CD14-positive monocyte (primary cell): Measurements from ENCODE around the gene NUP210. TPM values are rescaled to one million over a fixed set of nuclear protein-coding genes. Genes with fewer than 3 reads are reported as not detected.

ENCODE experiments used
- DNase-seq, 3 donors: peaks; one replicate each; pipeline ENCODE4 v3.0.0-alpha.2; 2011 to 2022
- H2AFZ ChIP-seq: 2 replicates; pipeline ENCODE4 v1.6.0; 2012; ENCODE audit warnings: mild to moderate bottlenecking, low read depth, low read length, inconsistent platforms; ENCODE audit not compliant: insufficient read depth, poor library complexity, severe bottlenecking
- H3K27ac ChIP-seq, 2 donors: 1 replicate in 1 of 2; 2 replicates in 1 of 2; pipeline ENCODE4 v1.5.1; 2012 to 2013; ENCODE audit warnings: low read length in 2 of 2, control low read depth in 1 of 2, inconsistent platforms in 1 of 2, low read depth in 1 of 2, mild to moderate bottlenecking in 1 of 2
- H3K27me3 ChIP-seq, 2 donors: one replicate each; pipeline versions ENCODE4 v1.6.0 to v1.6.1; 2011 to 2013; ENCODE audit warnings: low read length in 2 of 2; ENCODE audit not compliant: control insufficient read depth in 2 of 2, insufficient read depth in 2 of 2
- H3K36me3 ChIP-seq, 2 donors: replicated peaks in 1 of 2; 1 replicate in 1 of 2; 2 replicates in 1 of 2; pipeline versions ENCODE4 v1.5.1 to v1.6.1; 2012 to 2013; ENCODE audit warnings: low read length in 2 of 2, control low read depth in 1 of 2, inconsistent platforms in 1 of 2, mild to moderate bottlenecking in 1 of 2; ENCODE audit not compliant: insufficient read depth in 2 of 2, control insufficient read depth in 1 of 2
- H3K4me1 ChIP-seq, 2 donors: 1 replicate in 1 of 2; 2 replicates in 1 of 2; pipeline versions ENCODE4 v1.5.1 to v1.6.1; 2012 to 2013; ENCODE audit warnings: low read length in 2 of 2, control low read depth in 1 of 2, inconsistent platforms in 1 of 2, mild to moderate bottlenecking in 1 of 2, moderate library complexity in 1 of 2; ENCODE audit not compliant: insufficient read depth in 2 of 2, control insufficient read depth in 1 of 2
- H3K4me2 ChIP-seq: replicated peaks from 2 replicates; pipeline ENCODE3; 2012; ENCODE audit warnings: low read length, moderate library complexity, mild to moderate bottlenecking; ENCODE audit not compliant: poor library complexity, severe bottlenecking; ENCODE audit errors: extremely low read depth
- H3K4me3 ChIP-seq, 3 experiments: fragments of 200-600 bp in 1 of 3; sonication (generic) in 1 of 3; replicated peaks in 1 of 3; 1 replicate in 2 of 3; 2 replicates in 1 of 3; pipeline ENCODE4 v1.5.1; 2011 to 2013; ENCODE audit warnings: low read length in 3 of 3, mild to moderate bottlenecking in 3 of 3, control low read depth in 2 of 3, low read depth in 2 of 3, inconsistent platforms in 1 of 3, moderate library complexity in 1 of 3
- H3K79me2 ChIP-seq: 2 replicates; pipeline ENCODE4 v1.6.0; 2012; ENCODE audit warnings: mild to moderate bottlenecking, control low read depth, inconsistent platforms, low read length, moderate library complexity; ENCODE audit not compliant: insufficient read depth
- H3K9ac ChIP-seq: 2 replicates; pipeline ENCODE4 v1.6.0; 2017; ENCODE audit warnings: low read length, mild to moderate bottlenecking; ENCODE audit not compliant: insufficient read depth, poor library complexity, severe bottlenecking
- H3K9me3 ChIP-seq, 2 donors: replicated peaks in 1 of 2; 1 replicate in 1 of 2; 2 replicates in 1 of 2; pipeline versions ENCODE4 v1.5.1 to v1.6.1; 2012 to 2013; ENCODE audit warnings: low read length in 2 of 2, control low read depth in 1 of 2; ENCODE audit not compliant: control insufficient read depth in 1 of 2, insufficient read depth in 1 of 2
- H4K20me1 ChIP-seq: 2 replicates; pipeline ENCODE4 v1.6.0; 2012; ENCODE audit warnings: mild to moderate bottlenecking, low read length, control low read depth, moderate library complexity; ENCODE audit not compliant: insufficient read depth
- H3K27ac Mint-ChIP-seq, 7 donors: one replicate each; pipeline ENCODE4 v1.8.0; 2020; ENCODE audit warnings: mild to moderate bottlenecking in 7 of 7, mixed read lengths in 7 of 7, moderate library complexity in 6 of 7, inconsistent platforms in 2 of 7
- H3K27me3 Mint-ChIP-seq, 3 donors: one replicate each; pipeline ENCODE4 v1.8.0; 2021 to 2022; ENCODE audit warnings: low read depth in 3 of 3, mild to moderate bottlenecking in 3 of 3, mixed read lengths in 3 of 3, moderate library complexity in 3 of 3, inconsistent platforms in 1 of 3
- H3K36me3 Mint-ChIP-seq, 2 donors: one replicate each; pipeline ENCODE4 v1.8.0; 2020; ENCODE audit warnings: mixed read lengths in 2 of 2, inconsistent platforms in 1 of 2, mild to moderate bottlenecking in 1 of 2
- H3K4me1 Mint-ChIP-seq: one replicate; pipeline ENCODE4 v1.8.0; 2020; ENCODE audit warnings: mild to moderate bottlenecking, mixed read lengths
- H3K4me3 Mint-ChIP-seq, 2 donors: one replicate each; pipeline ENCODE4 v1.8.0; 2020; ENCODE audit warnings: mild to moderate bottlenecking in 2 of 2, mixed read lengths in 2 of 2, moderate library complexity in 1 of 2
- H3K9me3 Mint-ChIP-seq, 7 donors: one replicate each; pipeline ENCODE4 v1.8.0; 2020 to 2022; ENCODE audit warnings: mixed read lengths in 7 of 7, mild to moderate bottlenecking in 6 of 7, moderate library complexity in 6 of 7, inconsistent platforms in 2 of 7
- CTCF ChIP-seq: fragments of 200-600 bp; IDR thresholded peaks from one replicate; pipeline ENCODE4 v1.8.0; 2022; ENCODE audit warnings: antibody characterized with exemption, mild to moderate bottlenecking
- WGBS: methylation state at CpG from one replicate; pipeline ENCODE4 v1.1.5; 2013; ENCODE audit warnings: missing lambda C conversion rate; ENCODE audit not compliant: insufficient coverage; 5-methylcytosine and 5-hydroxymethylcytosine counted together
- intact Hi-C, 2 donors: fragments of 100-400 bp; cut with micrococcal nuclease; formaldehyde crosslinking; loops; one replicate each; pipeline versions ENCODE4 v1.15.0 to v1.15.1; 2023
- polyA plus RNA-seq, 3 donors: library from polyadenylated mRNA; depleted of rRNA in 1 of 3; unstranded in 2 of 3; stranded (reverse) in 1 of 3; fragments of 300-500 nt in 2 of 3; fragments of >200 nt in 1 of 3; fragmentation: Illumina TruSeq in 2 of 3; gene quantifications; 1 replicate in 2 of 3; 2 replicates in 1 of 3; pipeline ENCODE4 v1.2.3, GENCODE V29; 2012 to 2021

The NUP210 gene
- polyA plus RNA-seq, 3 donors: 7.9 to 43.5 (median 13.0) TPM

- Histone ChIP-seq H3K4me1 (peaks cover 14 to 23% of the 10 kb centered on the region in 2 donors), H3K4me2 (no peak overlapping the region), H2AFZ (no peak overlapping the region), H3K4me3 (no peak overlapping the region), H3K27me3 (no peaks in the 10 kb centered on the region), H3K9me3 (peaks cover 21% of the 10 kb centered on the region in 2 donors), H3K27ac (peak overlapping the region in 1 of 2 donors; percentile 67), H3K79me2 (peaks cover 100% of the 10 kb centered on the region), H3K36me3 (peaks cover 2 to 34% of the 10 kb centered on the region in 2 donors), H3K9ac (no peak overlapping the region), H4K20me1 (peaks cover 51% of the 10 kb centered on the region)
- intact Hi-C loops: no loop called here
- peaks cover 41% of the 10 kb centered on the region for H3K4me1 Mint-ChIP-seq
- no peak overlapping the region for H3K4me3 Mint-ChIP-seq
- peaks cover 13 to 28% (median 19%) of the 10 kb centered on the region in 7 donors for H3K9me3 Mint-ChIP-seq
- H3K27ac Mint-ChIP-seq: peak overlapping the region in 3 of 7 donors; percentile 14 to 84 (median 26)
- DNase-seq: no peak
- TF ChIP-seq CTCF: no peak
- H3K36me3 Mint-ChIP-seq: peaks cover 19 to 33% of the 10 kb centered on the region in 2 donors
- WGBS: no CpG with 5 or more reads among the region's 1 CpG
- peaks cover 0 to 3% (median 0%) of the 10 kb centered on the region in 3 donors for H3K27me3 Mint-ChIP-seq
These were observed 14.5 kb downstream of the NUP210 start for GRCh38 chr3:13405614-13406013.

GRCh38 chr3:13404626-13405452 lies 15.3 kb downstream of the NUP210 start:
- H3K9me3 Mint-ChIP-seq: peaks cover 13 to 27% (median 19%) of the 10 kb centered on the region in 7 donors
- Histone ChIP-seq H3K36me3 (peaks cover 2 to 41% of the 10 kb centered on the region in 2 donors), H3K4me1 (peaks cover 14 to 23% of the 10 kb centered on the region in 2 donors), H3K9me3 (peaks cover 21% of the 10 kb centered on the region in 2 donors), H4K20me1 (peaks cover 59% of the 10 kb centered on the region), H3K4me3 (no peak overlapping the region), H2AFZ (no peak overlapping the region), H3K9ac (no peak overlapping the region), H3K4me2 (no peak overlapping the region), H3K27me3 (no peaks in the 10 kb centered on the region), H3K79me2 (peaks cover 100% of the 10 kb centered on the region), H3K27ac (peak overlapping the region; percentile 22 to 65)
- DNase-seq: no peak
- peaks cover 0 to 3% (median 0%) of the 10 kb centered on the region in 3 donors for H3K27me3 Mint-ChIP-seq
- H3K4me3 Mint-ChIP-seq: no peak overlapping the region
- intact Hi-C loops: no loop called here
- peaks cover 19 to 38% of the 10 kb centered on the region in 2 donors for H3K36me3 Mint-ChIP-seq
- no peak for TF ChIP-seq CTCF
- 91% methylated on average over 9 of the region's 9 CpGs for WGBS
- peaks cover 41% of the 10 kb centered on the region for H3K4me1 Mint-ChIP-seq
- H3K27ac Mint-ChIP-seq: peak overlapping the region in 6 of 7 donors; percentile 2 to 79 (median 70)
